ENCODE measurements around the gene MDM1. TPM values are rescaled to one million over a fixed set of nuclear protein-coding genes. Genes with fewer than 3 reads are reported as not detected.

The MDM1 gene
- total RNA-seq (2021; fragmentation: NEBNext Ultra II Directional; extraction: Animal tissue kit (Norgen Biotek cat#: 25700)): 1 to 10 TPM; 7.3 to 9.1 (median 7.8) TPM
- long read RNA-seq, partial matches to known transcripts: 4 of 9 reads
- long read RNA-seq, other reads (novel, unspliced or antisense): 4 of 9 reads

- Mint-ChIP-seq H3K4me3 (peak within 1 kb of the TSS; percentile 90), H3K36me3 (ENCODE audit: low read depth) (no peaks in the 10 kb centered on the region), H3K27me3 (ENCODE audit: insufficient read depth) (peaks cover 3% of the 10 kb centered on the region), H3K4me1 (ENCODE audit: low read depth) (peaks cover 30% of the 10 kb centered on the region), H3K9me3 (no peaks in the 10 kb centered on the region), H3K27ac (peak within 1 kb of the TSS; percentile 57)
- DNase-seq: peak; percentile 98
- no peak for TF ChIP-seq CTCF (IDR thresholded peaks at IDR 0.05)
Observed at GRCh38 chr12:68331869-68332727, at the start of gene MDM1. Gene MDM1, minus strand, starts transcription at chr12:68332362. Its CDS starts 117 bp downstream, at chr12:68332245.

GRCh38 chr12:68381476-68382219, 49.5 kb upstream of the MDM1 start:
- peaks cover 7% of the 10 kb centered on the region for H3K27me3 Mint-ChIP-seq (ENCODE audit: insufficient read depth)
- no peaks in the 10 kb centered on the region for H3K36me3 Mint-ChIP-seq (ENCODE audit: low read depth)
- no peak for TF ChIP-seq CTCF (IDR thresholded peaks at IDR 0.05)
- no peaks in the 10 kb centered on the region for H3K4me1 Mint-ChIP-seq (ENCODE audit: low read depth)
- H3K27ac Mint-ChIP-seq: no peak overlapping the region
- no peaks in the 10 kb centered on the region for H3K9me3 Mint-ChIP-seq
- DNase-seq: no peak
- no peak overlapping the region for H3K4me3 Mint-ChIP-seq

GRCh38 chr12:68378872-68379606, 46.9 kb upstream of the MDM1 start:
- DNase-seq: no peak
- Mint-ChIP-seq H3K27ac (no peak overlapping the region), H3K36me3 (ENCODE audit: low read depth) (no peaks in the 10 kb centered on the region), H3K27me3 (ENCODE audit: insufficient read depth) (peaks cover 2% of the 10 kb centered on the region; the same call in 1 of the 2 replicates), H3K4me3 (no peak overlapping the region), H3K9me3 (no peaks in the 10 kb centered on the region), H3K4me1 (ENCODE audit: low read depth) (no peaks in the 10 kb centered on the region)
- TF ChIP-seq CTCF (IDR thresholded peaks at IDR 0.05): no peak

- Mint-ChIP-seq H3K27ac (no peak overlapping the region), H3K36me3 (ENCODE audit: low read depth) (no peaks in the 10 kb centered on the region), H3K27me3 (ENCODE audit: insufficient read depth) (no peaks in the 10 kb centered on the region; the same call in 1 of the 2 replicates), H3K4me3 (no peak overlapping the region), H3K4me1 (ENCODE audit: low read depth) (no peaks in the 10 kb centered on the region), H3K9me3 (no peaks in the 10 kb centered on the region)
- DNase-seq: no peak
- TF ChIP-seq CTCF (IDR thresholded peaks at IDR 0.05): no peak
Observed at GRCh38 chr12:68377881-68378280, 45.7 kb upstream of the MDM1 start.

GRCh38 chr12:68376901-68377300, 44.7 kb upstream of the MDM1 start:
- no peak for DNase-seq
- Mint-ChIP-seq H3K36me3 (ENCODE audit: low read depth) (no peaks in the 10 kb centered on the region), H3K27ac (no peak overlapping the region), H3K4me1 (ENCODE audit: low read depth) (no peaks in the 10 kb centered on the region), H3K4me3 (no peak overlapping the region), H3K27me3 (ENCODE audit: insufficient read depth) (no peaks in the 10 kb centered on the region; the same call in 1 of the 2 replicates), H3K9me3 (no peaks in the 10 kb centered on the region)
- no peak for TF ChIP-seq CTCF (IDR thresholded peaks at IDR 0.05)
